ENCODE measurements around the gene LRG1.

The LRG1 gene

GRCh38 chr19:4539693-4540581 lies at the start of gene LRG1:
Gene LRG1, minus strand, starts transcription at chr19:4540036. Its CDS starts 23 bp downstream, at chr19:4540013.
- no peak for DNase-seq

GRCh38 chr19:4588291-4588761 lies 48.5 kb upstream of the LRG1 start:
- no peak for DNase-seq

- no peak for DNase-seq
These were observed 47.7 kb upstream of the LRG1 start for GRCh38 chr19:4587527-4587926.

GRCh38 chr19:4586691-4587090 lies 46.9 kb upstream of the LRG1 start:
- no peak for DNase-seq

- no peak for DNase-seq
These were observed 46.4 kb upstream of the LRG1 start for GRCh38 chr19:4586245-4586644.

GRCh38 chr19:4585556-4585955 lies 45.7 kb upstream of the LRG1 start:
- DNase-seq: no peak

DNA sequence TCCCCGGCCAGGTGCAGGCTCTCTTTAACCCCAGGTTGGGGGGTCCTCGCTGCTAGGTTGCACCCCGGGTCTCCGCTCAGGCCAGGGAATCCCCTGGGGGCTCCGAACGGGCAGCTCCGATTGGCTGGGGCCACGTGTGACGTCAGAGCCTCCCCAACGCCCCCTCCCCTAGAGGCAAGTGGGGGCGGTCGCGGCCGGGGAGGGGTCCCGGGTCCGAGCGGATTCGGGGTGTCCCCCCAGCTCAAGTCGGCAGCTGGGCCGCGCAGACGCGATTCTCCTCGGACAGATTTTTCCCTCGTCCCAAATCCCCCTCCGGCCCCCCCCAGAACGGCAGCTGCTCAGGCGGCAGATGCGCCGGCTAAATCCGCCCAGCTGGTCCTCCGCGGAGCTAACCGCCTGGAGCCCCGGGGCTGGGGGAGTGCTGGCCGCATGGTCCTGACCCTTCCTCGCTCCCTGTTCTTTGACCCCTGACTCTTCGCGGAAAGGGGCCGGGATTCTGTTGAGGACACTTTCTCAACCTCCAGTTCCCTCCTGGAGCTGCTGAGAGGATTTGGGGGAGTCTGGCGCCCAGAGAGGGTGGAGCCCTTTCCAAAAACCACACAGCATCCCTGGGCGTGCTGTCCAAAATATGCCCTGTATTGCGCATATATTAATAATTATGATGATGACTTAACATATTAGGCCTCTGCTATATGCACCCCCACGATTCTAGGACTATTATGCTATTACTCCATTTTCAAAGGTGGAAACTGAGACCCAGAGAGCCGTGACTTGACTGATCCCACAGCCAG lies 45.0 kb upstream of the LRG1 start:
- DNase-seq: no peak

DNA sequence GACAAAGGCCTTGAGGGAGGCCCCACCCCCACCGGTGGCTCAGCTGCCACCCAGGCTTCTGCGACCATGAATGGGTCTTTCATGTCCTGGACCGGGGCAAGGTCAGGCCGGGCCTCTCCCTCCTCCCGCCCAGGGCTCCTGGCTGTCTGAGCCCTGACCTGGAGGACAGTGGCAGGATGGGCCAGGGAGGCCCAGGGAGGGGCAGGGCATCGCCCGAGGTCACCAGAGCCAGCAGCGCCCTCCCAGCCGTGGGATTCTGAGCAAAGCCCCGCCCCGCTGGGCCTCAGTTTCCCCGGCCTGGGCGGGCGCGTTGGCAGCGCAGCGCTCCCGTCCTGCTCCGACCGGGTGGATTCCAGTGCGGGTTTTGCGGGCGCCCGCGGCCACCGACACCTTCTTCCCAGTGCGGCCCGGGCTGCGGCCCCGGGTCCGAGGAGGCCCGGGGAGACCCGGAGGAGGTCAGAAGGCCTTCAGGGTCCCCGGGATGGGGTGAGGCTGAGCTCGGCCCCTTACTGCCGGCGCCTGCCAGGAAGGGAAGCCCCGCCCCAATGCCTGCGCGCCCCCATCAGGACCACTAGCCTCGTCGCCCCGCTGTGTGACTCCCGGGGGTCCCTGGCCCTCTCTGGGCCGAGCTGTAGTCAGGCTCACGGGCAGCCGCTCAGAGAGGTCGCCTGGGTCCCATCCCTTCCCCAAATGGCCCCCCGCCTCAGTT lies 44.3 kb upstream of the LRG1 start:
- DNase-seq: peak; percentile 5

GRCh38 chr19:4582980-4583842 lies 43.4 kb upstream of the LRG1 start:
- no peak for DNase-seq

DNA sequence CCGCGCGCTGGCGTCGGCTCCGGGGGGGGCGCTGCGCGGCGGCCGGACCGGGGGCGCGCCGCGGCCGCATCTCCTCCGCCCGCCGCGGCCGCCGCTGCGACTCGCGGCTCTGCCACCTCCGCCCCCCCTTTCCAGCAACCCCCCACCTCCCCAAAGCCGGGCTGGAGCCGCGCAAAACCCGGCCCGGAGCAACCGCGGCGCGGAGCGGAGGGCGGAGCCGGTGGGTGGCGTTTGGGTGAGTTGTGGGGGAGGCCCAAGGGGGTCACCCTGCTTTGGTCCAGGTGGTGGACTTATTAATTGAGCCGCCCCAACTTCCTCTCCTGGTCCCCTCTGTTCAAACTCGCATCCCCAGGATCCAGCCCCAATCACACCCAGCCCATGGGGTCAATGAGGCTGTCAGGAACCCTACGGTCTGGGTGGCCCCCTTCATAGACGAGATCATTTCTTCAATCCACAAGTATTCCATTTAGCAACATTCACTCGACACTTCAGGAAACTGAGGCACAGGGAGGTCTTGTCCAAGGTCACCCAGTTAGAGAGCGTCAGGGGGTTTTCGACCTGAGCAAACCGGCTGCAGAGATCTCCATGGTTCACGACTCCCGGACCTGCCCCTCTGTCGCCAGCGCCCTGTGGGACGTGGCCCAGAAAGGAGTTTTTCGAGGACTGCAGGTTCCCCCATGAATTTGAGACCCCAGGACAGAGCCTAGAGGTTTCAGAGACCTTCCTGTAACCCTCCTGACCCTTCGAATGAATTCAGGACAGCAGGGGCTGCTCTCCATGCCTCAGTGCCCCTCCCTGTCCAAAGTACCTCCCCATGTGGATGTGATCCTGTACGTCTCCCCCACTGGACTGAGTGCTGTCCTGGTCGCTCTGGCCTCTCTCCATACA lies 42.1 kb upstream of the LRG1 start:
- DNase-seq: no peak

DNA sequence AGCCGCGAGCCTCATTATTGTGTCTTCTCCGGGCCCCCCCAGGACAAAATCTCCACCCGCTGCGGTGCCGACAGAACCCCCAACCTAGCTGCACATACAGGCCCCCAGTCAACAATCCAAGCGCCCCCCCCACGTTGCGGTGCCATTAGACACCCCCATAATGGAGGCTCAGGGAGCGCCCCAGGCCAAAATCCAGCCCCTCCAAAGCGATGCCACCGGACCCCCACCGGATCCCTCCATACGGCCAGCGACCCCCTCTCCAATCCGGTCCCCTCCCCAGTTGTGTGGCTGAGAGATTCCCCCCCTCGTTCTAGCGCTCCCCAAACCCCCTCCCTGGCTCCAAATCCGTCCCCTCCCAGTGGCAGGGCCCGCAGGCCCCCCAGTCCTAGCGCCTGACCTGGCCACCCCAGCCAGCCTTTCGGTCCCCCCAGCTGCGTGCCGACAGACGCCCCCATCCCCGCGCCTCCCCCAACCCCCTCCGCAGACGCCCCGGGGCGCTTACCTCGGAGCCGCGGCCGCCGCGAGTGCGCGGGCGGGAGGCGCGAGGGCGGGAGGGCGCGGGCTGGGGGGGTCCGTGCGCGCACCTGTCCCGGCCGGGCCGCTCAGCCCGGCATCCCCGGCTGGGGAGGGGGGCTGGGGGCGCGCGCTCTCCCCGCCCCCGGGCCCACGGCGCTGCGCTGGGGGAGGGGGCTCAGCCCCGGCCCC lies 41.3 kb upstream of the LRG1 start:
- no peak for DNase-seq

- no peak for DNase-seq
These were observed 40.4 kb upstream of the LRG1 start for GRCh38 chr19:4580021-4580901.

GRCh38 chr19:4579389-4579788 lies 39.6 kb upstream of the LRG1 start:
- DNase-seq: no peak

DNA sequence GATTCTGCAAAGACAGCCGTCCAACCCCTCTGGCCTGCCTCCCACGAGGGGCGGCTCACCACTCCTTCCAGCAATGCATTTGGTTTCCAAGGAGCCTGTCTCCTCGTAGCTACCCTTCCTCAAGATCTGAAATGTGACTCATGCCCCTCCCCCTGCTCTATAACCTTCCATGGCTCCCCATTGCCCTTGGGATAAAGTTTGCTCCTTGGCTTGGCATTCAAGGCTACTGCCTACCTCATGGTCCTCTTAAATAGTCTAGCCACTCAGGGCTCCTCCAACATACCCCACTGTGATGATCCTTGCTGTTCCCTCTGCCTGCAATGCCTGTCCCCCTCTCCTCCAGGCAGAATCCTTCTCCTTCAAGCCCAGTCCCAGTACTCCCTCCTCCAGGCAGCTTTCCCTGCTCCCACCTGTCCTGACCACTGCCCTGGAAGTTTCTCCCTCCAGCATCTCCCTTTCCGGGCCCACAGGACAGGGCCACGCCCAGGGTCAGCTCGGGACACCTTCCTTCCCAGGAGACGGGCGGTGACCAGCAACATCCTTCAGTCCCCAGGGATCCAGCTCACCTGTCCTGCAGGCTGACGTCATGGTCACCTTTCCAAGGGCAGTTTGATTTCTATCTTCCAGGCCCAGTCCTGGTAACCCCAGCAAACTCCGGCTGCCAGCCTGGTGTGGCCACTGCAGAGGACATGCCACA lies 38.9 kb upstream of the LRG1 start:
- DNase-seq: no peak

GRCh38 chr19:4577020-4577782 lies 37.4 kb upstream of the LRG1 start:
- no peak for DNase-seq

DNA sequence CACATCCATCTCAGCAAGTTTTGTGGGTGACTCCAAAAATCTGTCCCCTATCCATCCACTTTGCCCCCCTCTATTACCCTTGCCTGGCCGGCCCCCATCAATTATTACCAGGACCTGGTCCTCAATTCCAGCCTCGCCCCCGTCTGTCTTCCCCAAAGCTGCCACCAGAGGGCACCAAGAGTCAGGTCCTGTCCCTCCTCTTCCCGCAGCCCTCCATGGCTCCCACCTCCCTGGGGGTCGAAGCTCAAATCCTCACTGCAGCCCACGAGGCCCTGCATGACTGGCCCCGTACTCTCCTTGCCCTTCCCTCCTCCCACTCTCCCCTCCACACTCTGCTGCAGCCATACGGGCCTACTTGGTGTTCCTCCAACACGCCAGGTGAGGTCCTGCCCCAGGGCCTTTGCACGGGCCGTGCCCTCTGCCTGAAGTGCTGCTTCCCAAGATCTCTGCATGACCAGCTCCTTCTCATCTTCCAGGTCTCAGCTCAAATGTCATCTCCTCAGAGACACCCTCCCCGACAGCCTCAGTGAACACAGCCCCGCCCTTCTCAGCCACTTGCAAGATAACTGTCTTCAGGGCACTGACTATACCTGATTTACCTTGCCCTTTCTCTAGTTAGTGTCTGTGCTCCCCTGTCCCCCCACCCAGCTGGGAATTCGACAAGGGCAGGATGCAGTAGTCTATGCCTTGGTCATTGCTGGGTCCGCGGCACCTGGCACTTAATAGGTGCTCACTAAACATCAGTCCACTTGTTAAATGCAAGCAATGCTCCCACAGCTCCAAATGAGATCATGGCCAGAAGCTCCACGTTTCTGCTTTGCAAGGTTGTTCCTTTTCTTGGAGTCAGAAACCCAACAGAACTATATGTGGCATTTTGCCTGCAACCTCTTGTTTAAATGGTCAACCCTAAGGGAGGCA lies 36.4 kb upstream of the LRG1 start:
- peak; percentile 77 for DNase-seq
